Measurements from ENCODE around the gene ECSCR.
A peak's percentile ranks its signal among the peaks of the same experiment; 100 is the strongest.

The ECSCR gene

GRCh38 chr5:139472386-139473030 lies 10.0 kb upstream of the ECSCR start:
- H3K9me3 ChIP-seq (ENCODE audit: control insufficient read depth, low read depth, low read length): no peaks in the 10 kb centered on the region
- H3K9ac ChIP-seq (ENCODE audit: low read length): peak overlapping the region; percentile 44
- H3K36me3 ChIP-seq (ENCODE audit: control insufficient read depth, low read depth, low read length): no peaks in the 10 kb centered on the region
- H3K4me1 ChIP-seq (ENCODE audit: control insufficient read depth, low read depth, low read length): peaks cover 23% of the 10 kb centered on the region
- no peaks in the 10 kb centered on the region for H3K27me3 ChIP-seq (ENCODE audit: control insufficient read depth, insufficient read depth, low read length)
- H3K4me3 ChIP-seq (ENCODE audit: low read length): peak overlapping the region; percentile 32
- no peak overlapping the region for H3K27ac ChIP-seq (ENCODE audit: low read length)

DNA sequence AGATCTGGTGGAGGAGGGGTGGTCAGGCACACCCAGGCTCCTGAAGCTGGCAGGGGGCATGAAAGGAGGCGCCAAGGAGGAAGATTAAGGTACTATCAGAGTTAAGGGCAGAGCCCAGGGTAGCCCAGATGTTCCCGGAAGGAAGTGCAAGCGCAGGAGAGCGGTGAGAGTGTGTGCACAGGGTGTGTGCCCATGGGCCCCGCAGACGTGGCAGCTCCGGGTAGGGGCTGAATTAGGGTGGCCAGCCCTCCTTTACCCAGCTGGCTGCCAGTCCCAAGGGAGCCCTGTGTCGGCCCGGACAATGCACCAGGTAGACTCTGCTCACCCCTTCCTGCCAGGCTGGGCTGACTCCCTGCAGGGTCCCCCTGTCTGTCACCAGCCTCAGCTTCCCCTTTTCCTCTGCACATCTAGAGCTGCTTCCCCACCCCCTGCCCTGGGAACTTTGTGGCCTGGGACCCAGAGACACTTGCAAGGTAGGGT lies 8.3 kb upstream of the ECSCR start, which contains the start of gene SMIM33:
Gene SMIM33, plus strand, starts transcription at position 184 of the 480 bp plus-strand sequence. Its CDS starts 118 bp downstream, at position 302.
- peaks cover 23% of the 10 kb centered on the region for H3K4me1 ChIP-seq (ENCODE audit: control insufficient read depth, low read depth, low read length)
- H3K27ac ChIP-seq (ENCODE audit: low read length): no peak within 1 kb of the TSS
- H3K27me3 ChIP-seq (ENCODE audit: control insufficient read depth, insufficient read depth, low read length): no peaks in the 10 kb centered on the region
- H3K9ac ChIP-seq (ENCODE audit: low read length): no peak within 1 kb of the TSS
- no peak within 1 kb of the TSS for H3K4me3 ChIP-seq (ENCODE audit: low read length)
- no peaks in the 10 kb centered on the region for H3K9me3 ChIP-seq (ENCODE audit: control insufficient read depth, low read depth, low read length)
- H3K36me3 ChIP-seq (ENCODE audit: control insufficient read depth, low read depth, low read length): no peaks in the 10 kb centered on the region

- Histone ChIP-seq H3K9ac (ENCODE audit: low read length) (no peak overlapping the region), H3K4me3 (ENCODE audit: low read length) (no peak overlapping the region), H3K27ac (ENCODE audit: low read length) (no peak overlapping the region), H3K4me1 (ENCODE audit: control insufficient read depth, low read depth, low read length) (peaks cover 16% of the 10 kb centered on the region), H3K9me3 (ENCODE audit: control insufficient read depth, low read depth, low read length) (no peaks in the 10 kb centered on the region), H3K27me3 (ENCODE audit: control insufficient read depth, insufficient read depth, low read length) (no peaks in the 10 kb centered on the region), H3K36me3 (ENCODE audit: control insufficient read depth, low read depth, low read length) (no peaks in the 10 kb centered on the region)
Measured at GRCh38 chr5:139468421-139468931, 5.9 kb upstream of the ECSCR start.

DNA sequence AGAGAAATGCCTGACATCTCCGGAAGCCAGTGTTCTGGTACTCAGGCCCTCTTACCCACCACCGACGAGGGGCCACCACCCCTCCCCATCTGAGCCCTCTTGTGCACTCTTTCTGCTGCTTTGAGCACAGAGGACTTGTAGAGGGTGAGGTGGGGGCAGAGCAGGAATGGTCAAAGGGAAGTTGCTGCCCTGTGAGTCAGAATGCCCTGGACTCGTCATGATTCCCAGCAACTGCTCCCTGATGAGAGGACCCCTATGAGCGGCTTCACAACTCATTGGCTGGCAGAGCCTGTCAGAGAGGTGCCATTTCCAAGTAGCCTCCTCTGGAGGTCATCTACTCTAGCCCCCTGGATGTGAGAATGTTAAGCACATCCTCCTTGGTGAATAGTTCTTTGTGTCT lies 845 bp downstream of the ECSCR start:
- no peaks in the 10 kb centered on the region for H3K27me3 ChIP-seq (ENCODE audit: control insufficient read depth, insufficient read depth, low read length)
- no peak overlapping the region for H3K27ac ChIP-seq (ENCODE audit: low read length)
- H3K4me3 ChIP-seq (ENCODE audit: low read length): no peak overlapping the region
- H3K9me3 ChIP-seq (ENCODE audit: control insufficient read depth, low read depth, low read length): no peaks in the 10 kb centered on the region
- no peaks in the 10 kb centered on the region for H3K36me3 ChIP-seq (ENCODE audit: control insufficient read depth, low read depth, low read length)
- no peak overlapping the region for H3K9ac ChIP-seq (ENCODE audit: low read length)
- H3K4me1 ChIP-seq (ENCODE audit: control insufficient read depth, low read depth, low read length): peaks cover 20% of the 10 kb centered on the region

DNA sequence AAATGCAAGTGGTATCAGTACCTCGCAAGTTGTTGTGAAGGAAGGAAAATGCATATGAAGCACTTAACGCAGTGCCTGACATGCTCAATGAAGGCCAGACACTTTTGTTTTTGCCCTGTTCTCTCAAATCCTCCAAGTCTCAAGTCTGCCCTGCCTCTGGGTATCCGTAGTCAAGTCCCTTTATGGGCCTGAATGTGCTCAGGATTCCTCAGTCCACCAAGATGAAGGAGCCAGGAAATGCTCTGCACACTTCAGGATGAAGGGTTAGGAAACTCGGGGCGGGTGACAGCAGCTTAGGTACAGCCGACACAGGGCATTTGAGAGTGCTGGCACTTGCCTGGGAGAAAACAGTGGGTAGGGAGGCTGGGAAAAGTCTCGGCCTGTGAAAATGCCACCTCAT lies 1.4 kb downstream of the ECSCR start:
- Histone ChIP-seq H3K27ac (ENCODE audit: low read length) (no peak overlapping the region), H3K27me3 (ENCODE audit: control insufficient read depth, insufficient read depth, low read length) (no peaks in the 10 kb centered on the region), H3K4me1 (ENCODE audit: control insufficient read depth, low read depth, low read length) (peaks cover 20% of the 10 kb centered on the region), H3K9ac (ENCODE audit: low read length) (no peak overlapping the region), H3K36me3 (ENCODE audit: control insufficient read depth, low read depth, low read length) (no peaks in the 10 kb centered on the region), H3K9me3 (ENCODE audit: control insufficient read depth, low read depth, low read length) (no peaks in the 10 kb centered on the region), H3K4me3 (ENCODE audit: low read length) (no peak overlapping the region)

GRCh38 chr5:139460455-139460854 lies 2.1 kb downstream of the ECSCR start:
- Histone ChIP-seq H3K4me3 (ENCODE audit: low read length) (no peak overlapping the region), H3K27ac (ENCODE audit: low read length) (no peak overlapping the region), H3K27me3 (ENCODE audit: control insufficient read depth, insufficient read depth, low read length) (no peaks in the 10 kb centered on the region), H3K36me3 (ENCODE audit: control insufficient read depth, low read depth, low read length) (no peaks in the 10 kb centered on the region), H3K9me3 (ENCODE audit: control insufficient read depth, low read depth, low read length) (no peaks in the 10 kb centered on the region), H3K4me1 (ENCODE audit: control insufficient read depth, low read depth, low read length) (peaks cover 20% of the 10 kb centered on the region), H3K9ac (ENCODE audit: low read length) (no peak overlapping the region)

- H3K36me3 ChIP-seq (ENCODE audit: control insufficient read depth, low read depth, low read length): no peaks in the 10 kb centered on the region
- no peaks in the 10 kb centered on the region for H3K9me3 ChIP-seq (ENCODE audit: control insufficient read depth, low read depth, low read length)
- H3K27ac ChIP-seq (ENCODE audit: low read length): no peak overlapping the region
- H3K9ac ChIP-seq (ENCODE audit: low read length): no peak overlapping the region
- no peak overlapping the region for H3K4me3 ChIP-seq (ENCODE audit: low read length)
- H3K27me3 ChIP-seq (ENCODE audit: control insufficient read depth, insufficient read depth, low read length): no peaks in the 10 kb centered on the region
- peaks cover 20% of the 10 kb centered on the region for H3K4me1 ChIP-seq (ENCODE audit: control insufficient read depth, low read depth, low read length)
Measured at GRCh38 chr5:139459451-139459934, 3.0 kb downstream of the ECSCR start.

GRCh38 chr5:139458580-139459407 lies 3.7 kb downstream of the ECSCR start:
- H3K4me3 ChIP-seq (ENCODE audit: low read length): no peak overlapping the region
- no peaks in the 10 kb centered on the region for H3K9me3 ChIP-seq (ENCODE audit: control insufficient read depth, low read depth, low read length)
- H3K4me1 ChIP-seq (ENCODE audit: control insufficient read depth, low read depth, low read length): peaks cover 20% of the 10 kb centered on the region
- H3K27me3 ChIP-seq (ENCODE audit: control insufficient read depth, insufficient read depth, low read length): no peaks in the 10 kb centered on the region
- H3K9ac ChIP-seq (ENCODE audit: low read length): no peak overlapping the region
- H3K27ac ChIP-seq (ENCODE audit: low read length): no peak overlapping the region
- H3K36me3 ChIP-seq (ENCODE audit: control insufficient read depth, low read depth, low read length): no peaks in the 10 kb centered on the region

GRCh38 chr5:139457653-139458306 lies 4.8 kb downstream of the ECSCR start:
- H3K4me1 ChIP-seq (ENCODE audit: control insufficient read depth, low read depth, low read length): peaks cover 18% of the 10 kb centered on the region
- H3K9me3 ChIP-seq (ENCODE audit: control insufficient read depth, low read depth, low read length): no peaks in the 10 kb centered on the region
- no peak overlapping the region for H3K27ac ChIP-seq (ENCODE audit: low read length)
- no peaks in the 10 kb centered on the region for H3K27me3 ChIP-seq (ENCODE audit: control insufficient read depth, insufficient read depth, low read length)
- H3K9ac ChIP-seq (ENCODE audit: low read length): no peak overlapping the region
- no peaks in the 10 kb centered on the region for H3K36me3 ChIP-seq (ENCODE audit: control insufficient read depth, low read depth, low read length)
- no peak overlapping the region for H3K4me3 ChIP-seq (ENCODE audit: low read length)

GRCh38 chr5:139457241-139457640 lies 5.3 kb downstream of the ECSCR start:
- no peaks in the 10 kb centered on the region for H3K27me3 ChIP-seq (ENCODE audit: control insufficient read depth, insufficient read depth, low read length)
- H3K4me3 ChIP-seq (ENCODE audit: low read length): no peak overlapping the region
- no peaks in the 10 kb centered on the region for H3K9me3 ChIP-seq (ENCODE audit: control insufficient read depth, low read depth, low read length)
- H3K4me1 ChIP-seq (ENCODE audit: control insufficient read depth, low read depth, low read length): peaks cover 13% of the 10 kb centered on the region
- no peak overlapping the region for H3K27ac ChIP-seq (ENCODE audit: low read length)
- H3K36me3 ChIP-seq (ENCODE audit: control insufficient read depth, low read depth, low read length): no peaks in the 10 kb centered on the region
- no peak overlapping the region for H3K9ac ChIP-seq (ENCODE audit: low read length)

DNA sequence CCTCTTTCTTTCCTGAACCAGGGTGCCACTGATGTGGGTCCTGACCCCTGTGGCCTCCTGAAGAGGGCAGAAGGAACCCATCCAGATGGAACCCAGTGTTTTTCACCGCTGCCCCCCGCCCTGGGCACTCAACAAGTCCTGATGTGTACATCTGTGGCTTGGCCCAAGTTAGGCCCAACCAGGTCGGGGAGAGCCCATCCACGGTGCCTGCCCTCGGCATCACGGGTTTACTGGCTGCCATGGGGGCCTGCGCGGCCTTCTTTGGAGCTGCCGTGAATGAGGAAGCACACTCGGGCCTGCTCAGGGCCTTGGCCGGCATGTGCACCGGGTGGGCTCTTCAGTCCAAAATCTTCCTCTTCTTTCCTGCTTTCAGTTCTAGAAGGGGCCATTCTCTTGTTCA lies 5.8 kb downstream of the ECSCR start:
- Histone ChIP-seq H3K9me3 (ENCODE audit: control insufficient read depth, low read depth, low read length) (no peaks in the 10 kb centered on the region), H3K27me3 (ENCODE audit: control insufficient read depth, insufficient read depth, low read length) (no peaks in the 10 kb centered on the region), H3K36me3 (ENCODE audit: control insufficient read depth, low read depth, low read length) (no peaks in the 10 kb centered on the region), H3K4me3 (ENCODE audit: low read length) (no peak overlapping the region), H3K4me1 (ENCODE audit: control insufficient read depth, low read depth, low read length) (peaks cover 8% of the 10 kb centered on the region), H3K27ac (ENCODE audit: low read length) (no peak overlapping the region), H3K9ac (ENCODE audit: low read length) (no peak overlapping the region)

All from iPS-18a (cell line).